Endometrial microvascular endothelial cells (primary cell): Measurements from ENCODE around the gene CHPT1. TPM values are rescaled to one million over a fixed set of nuclear protein-coding genes. Genes with fewer than 3 reads are reported as not detected.

Experiments used
- in situ Hi-C: cut with HindIII; loops from 2 replicates; pipeline ENCODE4 v1.10.0; 2017; ENCODE audit warnings: low sequenced_read_pairs, low pct_unique_long_range_greater_than_20kb; ENCODE audit errors: inconsistent ontology term
- total RNA-seq: library from RNA; depleted of rRNA; stranded (reverse); fragments of >200 nt; gene quantifications from one replicate; pipeline ENCODE4 v1.2.3, GENCODE V29; 2015; ENCODE audit errors: inconsistent ontology term

The CHPT1 gene
- total RNA-seq, 1 donor from 2014 or later: 32.0 TPM

DNA sequence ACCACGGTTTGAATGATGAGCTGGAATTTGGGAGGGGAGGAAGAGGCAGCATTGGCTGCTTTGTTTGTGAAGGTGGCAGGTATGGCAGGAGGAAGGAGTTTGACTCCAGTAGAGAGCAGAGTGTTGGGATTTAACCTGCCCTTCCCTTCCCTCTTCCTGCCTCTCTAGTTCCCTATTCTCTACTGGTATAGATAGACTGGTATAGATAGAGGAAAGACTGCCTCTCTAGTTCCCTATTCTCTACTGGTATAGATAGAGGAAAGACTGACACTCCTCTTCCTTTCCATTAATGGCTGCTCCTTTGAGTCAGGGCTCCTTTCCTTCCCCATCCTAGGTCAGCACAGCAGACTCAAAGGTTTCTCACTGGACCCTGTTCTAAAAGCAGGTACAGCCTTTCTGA, 50.3 kb downstream of the CHPT1 start:
- in situ Hi-C loops: no loop called here

DNA sequence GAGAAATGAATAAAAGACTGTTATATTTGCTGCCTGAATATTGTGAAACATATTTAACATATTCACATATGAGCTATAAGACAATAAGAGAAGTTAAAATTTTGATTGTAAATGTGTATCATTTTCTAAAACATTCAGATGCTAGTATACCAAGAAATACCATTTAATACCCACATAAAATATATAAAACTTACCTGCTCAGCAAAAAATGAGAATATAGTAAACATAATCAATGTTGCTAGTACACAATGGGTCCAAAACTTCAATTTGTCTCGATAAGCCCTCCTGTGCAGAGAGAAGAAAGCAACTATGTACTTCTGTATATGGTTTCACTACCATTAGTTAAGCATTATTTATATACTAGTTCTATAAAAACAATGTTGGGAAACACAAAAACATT, 51.5 kb downstream of the CHPT1 start:
- in situ Hi-C loops: no loop called here

DNA sequence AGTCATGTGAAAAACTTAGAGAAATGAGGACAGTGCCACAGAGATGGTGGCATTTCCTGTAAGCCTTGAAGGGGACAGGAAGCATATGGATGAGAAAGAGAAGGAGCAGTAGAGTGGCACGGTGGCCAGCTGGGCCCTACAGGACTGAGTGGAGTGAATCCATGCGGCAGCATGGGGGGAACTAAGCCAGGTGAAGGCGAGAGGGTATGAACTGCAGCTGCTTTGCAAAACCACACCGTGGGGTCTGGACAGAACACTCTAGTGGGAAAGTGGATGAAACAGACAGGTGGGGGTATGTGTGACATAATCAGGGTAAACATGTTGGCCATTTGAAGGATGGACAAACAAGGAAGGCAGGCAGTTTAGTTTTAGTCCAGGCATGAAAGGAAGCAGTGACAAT, 52.2 kb downstream of the CHPT1 start:
- in situ Hi-C loops: no loop called here

DNA sequence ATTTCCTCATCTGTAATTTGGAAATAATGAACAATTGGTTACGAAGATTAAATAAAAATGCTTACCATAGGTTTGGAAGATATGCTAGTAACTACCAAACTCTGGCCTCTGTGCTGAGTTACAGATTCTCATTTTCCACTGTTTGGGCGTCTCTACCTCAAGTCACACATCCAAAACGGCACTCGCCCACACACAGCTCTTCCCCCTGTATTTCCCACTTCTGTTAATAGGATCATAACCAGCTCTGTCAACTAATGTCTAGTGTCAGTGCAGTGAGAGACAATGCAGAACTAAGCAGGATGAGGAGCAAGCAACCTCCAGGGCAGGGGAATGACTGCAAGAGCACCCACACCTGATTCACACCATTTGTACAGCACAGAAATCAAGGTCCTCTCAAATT, 52.7 kb downstream of the CHPT1 start:
- in situ Hi-C loops: no loop called here

DNA sequence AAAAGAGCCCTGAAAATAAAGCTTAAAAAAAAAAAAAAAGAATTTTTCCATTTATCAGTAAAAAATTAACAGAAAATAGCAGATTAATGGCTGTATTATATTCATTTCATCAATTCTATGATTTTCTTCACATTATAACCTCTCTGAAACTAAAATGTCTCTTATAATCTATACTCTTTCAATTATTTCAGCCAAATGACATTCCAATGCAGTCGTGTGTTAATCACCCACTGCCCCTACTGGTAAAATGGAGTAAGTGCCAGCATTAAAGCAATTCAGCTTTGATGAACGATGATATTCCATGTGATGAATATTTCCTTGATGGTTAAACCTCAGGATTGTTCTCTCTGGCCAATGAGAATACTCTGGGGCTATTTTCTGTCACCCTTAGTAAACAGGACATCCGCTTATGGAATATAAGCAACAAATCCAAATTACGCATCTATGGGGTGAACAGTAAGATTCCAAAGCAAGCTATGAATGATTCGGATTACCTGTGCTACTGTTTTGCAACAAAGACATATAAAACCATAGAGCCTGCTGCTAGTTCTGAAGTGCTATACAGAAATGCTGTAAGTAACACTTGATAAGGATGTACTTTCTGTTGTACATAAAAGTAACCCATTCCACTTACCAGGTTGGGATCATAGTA, 62.1 kb downstream of the CHPT1 start:
- in situ Hi-C loops: no loop called here

DNA sequence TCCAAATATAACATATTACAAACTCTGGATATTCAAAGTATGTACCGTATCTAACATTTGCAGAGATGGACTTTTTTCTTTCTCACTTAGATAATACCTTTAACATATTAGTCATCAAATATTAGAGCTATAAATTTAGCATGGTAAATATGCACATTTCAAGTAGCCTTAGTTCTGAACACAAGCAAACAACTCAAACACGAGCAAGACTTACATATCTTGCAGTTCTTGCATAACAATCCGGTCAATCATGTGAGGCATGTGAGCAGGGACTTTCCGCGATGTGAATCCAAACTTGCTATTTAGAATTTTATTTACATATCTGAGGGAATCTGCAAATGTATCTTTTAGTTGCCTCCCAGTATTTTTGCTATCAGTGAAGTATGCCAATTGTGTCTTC, 63.9 kb downstream of the CHPT1 start:
- in situ Hi-C loops: no loop called here

DNA sequence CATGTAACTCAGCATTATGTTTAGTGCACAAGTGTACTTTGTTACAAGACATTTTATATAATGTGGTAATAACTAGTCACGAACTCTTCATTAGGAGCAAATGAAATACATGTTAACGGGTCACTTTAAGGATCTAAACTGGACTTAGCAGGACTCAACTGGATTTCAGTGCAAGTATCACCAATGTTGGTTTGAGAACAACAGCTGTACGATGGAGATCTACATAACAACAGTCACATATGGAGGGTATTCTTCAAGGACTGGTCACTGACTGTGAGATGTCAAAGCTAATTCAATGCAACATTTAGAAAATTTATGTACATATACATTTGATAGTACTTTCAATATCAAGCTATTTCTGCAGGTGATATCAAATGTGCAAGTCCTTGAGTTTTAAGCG, 64.3 kb downstream of the CHPT1 start:
- in situ Hi-C loops: no loop called here

DNA sequence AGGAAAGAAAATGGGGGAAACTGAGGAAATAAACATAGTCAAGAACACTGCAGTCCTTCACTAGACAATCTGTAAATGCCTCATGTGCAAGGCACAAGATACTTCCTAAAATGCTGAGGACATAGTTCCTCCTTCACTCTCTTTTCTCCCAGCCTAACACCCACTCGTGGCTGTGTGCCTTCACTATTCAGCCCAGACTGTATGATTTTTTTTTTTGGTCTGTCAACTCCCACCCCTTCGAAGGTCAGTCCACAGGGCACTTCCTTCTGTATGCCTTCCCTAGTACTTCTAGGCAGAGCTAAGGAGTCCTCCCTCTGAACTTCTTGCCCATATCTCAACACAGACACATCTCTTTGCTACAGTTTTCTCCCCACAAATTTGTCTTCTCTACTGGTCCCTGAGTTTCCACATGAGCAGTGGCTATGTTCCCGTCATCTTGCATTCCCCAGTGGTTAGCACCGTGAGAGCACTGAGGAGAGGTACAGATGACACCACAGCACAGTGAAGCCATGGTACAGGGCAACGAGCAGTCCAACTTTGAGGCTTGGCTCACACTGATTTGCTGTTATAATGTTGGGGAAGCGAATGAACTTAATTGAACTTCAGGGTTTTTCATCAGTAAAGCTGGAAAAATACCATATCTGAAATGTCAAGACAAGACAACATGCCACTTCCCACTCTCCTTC, 65.9 kb downstream of the CHPT1 start:
- in situ Hi-C loops: no loop called here

DNA sequence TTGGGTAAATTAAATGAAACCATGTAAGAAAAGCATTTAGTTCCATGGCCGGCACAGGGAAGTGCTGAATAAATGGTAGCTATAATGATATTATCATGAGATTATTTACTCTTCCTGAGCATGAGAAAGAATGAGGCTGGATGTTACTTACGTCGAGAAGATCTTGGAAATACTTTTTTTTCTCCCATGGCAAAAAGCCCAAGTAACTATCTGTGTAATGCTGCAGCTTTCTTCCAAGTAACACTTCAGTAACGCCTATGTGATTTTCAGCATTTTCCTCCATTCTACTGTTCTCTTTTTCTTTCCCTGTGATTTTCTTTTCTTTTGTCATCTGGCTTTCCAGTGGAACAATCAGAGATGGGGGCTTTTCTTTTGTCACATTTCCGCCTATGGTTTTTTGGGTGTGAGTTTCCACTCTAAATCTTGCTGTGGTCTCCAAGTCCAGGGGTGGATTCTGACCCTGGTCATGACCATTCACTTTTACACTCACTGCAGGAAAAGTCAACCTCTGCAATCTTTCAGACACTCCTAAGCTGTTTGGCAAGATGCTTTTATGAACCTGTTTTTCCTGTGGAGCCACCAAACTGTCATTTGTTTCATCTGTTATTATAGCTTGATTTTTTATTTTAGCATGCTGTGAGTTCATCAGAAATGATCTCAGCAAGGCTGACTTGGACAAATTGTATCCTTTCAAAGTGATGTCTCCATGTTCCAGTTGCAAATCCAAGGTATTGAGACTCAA, 66.8 kb downstream of the CHPT1 start:
- in situ Hi-C loops: no loop called here

DNA sequence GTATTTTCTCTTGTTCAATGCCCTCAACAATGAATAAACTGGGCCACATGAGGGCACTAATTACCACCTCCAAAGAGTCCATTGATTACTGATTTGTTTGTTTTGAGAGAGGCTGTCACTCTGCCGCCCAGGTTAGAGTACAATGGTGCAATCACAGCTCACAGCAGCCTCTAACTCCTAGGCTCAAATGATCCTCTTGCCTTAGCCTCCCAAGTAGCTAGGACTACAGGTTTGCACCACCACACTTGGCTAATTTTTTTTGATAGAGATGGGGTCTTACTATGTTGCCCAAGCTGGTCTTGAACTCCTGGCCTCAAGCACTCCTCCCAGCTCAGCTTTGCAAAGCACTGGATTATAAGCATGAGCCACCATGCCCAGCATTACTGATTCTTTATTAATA, 70.1 kb downstream of the CHPT1 start:
- in situ Hi-C loops: no loop called here

DNA sequence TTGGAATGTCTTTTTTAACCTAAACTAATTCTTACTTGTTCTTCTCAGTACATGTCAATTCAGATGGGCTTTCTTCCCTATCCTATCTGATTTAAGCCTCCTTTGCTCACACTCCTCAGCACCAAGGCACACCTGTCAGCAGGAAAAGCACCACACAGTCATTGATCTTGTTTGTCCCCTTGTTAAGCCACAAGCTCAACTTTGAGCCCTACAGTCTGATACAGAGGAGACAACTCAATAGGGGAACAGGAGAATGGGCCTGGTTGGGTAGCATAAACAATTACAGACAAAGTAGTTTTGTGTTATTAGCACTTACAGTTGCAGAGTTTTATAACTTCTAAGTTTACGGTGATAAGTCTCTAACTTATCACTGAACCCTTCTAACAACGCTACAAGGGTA, 71.3 kb downstream of the CHPT1 start:
- in situ Hi-C loops: no loop called here

DNA sequence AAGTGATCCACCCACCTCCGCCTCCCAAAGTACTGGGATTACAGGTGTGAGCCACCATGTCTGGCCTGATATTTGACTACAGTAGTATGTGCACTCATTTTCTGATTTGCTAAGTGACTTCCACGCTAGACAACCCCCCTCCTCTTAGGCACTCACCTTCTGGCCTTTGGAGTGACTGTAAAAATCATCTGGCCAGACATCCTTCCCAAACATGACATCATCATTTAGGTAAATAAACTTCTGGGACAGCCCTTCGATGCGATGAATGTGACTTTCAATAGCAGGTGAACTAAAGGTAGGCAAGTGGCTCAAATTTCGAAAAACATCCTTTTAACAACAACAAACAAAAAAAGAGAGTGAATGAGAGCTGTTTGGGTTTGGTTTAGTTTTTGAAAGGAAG, 72.4 kb downstream of the CHPT1 start:
- in situ Hi-C loops: no loop called here

DNA sequence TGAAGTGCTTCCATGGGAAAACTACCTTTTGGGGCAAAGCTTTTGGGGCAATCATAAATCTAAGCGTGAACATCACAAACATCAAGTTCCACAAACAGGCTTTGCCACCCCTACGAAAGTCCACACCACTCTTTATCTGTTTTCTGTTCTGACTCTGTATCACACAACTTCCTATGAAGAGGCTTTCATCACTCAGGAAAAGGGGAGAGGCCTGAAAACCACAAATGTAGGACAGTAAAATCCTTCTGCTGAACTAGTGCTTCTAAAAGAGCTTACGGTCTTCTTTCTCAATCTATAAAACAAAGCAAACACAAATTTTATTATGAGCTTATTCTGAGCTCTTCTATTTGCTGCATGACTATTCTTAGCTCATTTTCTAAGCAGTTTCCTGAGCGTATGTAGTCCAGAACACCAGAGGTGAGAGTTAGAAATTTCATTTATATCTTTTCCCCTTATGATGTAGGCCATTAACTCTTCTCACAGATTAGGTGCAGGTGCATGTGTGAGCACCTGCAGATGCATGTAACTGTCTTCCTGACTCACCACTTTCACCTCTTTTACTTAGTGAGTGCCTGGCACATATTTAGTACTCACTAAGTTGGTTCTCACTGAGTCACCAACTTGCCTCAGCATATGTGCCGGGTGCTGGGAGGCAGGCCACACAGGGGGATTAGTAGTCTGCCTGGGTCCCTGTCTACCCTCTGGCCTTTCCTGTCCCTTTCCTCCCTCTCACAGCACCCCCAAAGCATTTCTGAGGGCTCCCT, 74.8 kb downstream of the CHPT1 start:
- in situ Hi-C loops: no loop called here

DNA sequence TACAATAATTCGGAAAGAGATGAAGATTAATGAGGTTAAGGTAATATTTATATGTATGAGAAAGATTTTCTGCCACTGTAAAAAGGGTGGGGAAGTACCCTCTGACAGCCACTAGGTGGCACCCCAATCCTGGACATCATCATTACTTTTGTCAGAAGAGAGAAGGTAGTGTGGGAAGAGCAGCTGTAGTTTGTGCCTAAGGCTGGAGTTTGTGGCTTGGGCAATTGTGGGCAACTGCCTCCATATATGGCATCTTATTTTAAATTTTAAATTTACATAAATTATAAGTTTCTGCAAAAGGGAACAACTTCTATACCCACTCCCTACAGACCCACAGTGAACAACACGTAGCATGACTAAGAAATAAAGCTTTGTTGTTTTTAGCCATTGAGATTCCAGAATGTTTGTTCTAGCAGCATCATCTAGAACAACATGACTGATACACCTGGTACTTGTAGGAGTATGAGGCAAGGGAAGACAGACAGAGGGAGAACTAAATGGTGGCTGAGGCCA, 76.3 kb downstream of the CHPT1 start:
- in situ Hi-C loops: no loop called here

DNA sequence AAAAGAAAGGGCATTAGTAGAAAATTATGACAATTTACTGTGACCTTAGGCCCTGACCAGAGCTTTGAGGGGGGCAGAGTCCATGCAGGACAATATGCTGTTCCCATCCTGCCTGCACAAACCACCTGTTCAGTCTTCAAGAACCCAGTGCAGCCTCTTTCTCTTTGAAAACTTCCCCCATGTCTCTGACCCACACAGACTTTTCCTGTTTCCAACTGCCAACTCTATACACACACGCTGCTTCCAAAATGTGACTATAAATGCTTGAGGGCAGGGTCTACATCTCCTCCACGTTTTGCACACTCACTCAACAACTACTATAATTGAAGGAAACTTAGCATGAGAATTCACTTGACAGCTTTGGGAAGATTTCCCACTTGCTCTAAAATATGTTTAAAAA, 78.4 kb downstream of the CHPT1 start:
- in situ Hi-C loops: no loop called here

DNA sequence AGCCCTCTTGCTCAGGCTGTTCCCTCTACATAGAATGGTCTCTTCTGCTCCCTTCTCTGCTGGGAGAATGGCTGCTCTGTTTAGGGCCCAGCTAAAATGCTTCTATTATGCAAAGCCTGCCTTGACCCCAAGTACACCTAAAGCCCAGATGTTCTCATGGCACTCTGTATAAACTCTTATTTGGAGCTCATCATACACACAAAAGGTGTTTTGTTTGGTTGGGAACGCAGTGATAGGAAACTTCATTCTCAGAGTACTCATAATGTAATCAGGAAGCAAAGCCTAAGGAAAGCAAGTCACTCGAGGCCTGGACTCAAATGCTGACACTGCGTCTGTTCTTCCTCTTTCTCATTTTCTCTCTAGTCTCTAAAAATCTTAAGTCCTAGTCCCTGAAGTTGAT, 80.0 kb downstream of the CHPT1 start:
- in situ Hi-C loops: no loop called here

DNA sequence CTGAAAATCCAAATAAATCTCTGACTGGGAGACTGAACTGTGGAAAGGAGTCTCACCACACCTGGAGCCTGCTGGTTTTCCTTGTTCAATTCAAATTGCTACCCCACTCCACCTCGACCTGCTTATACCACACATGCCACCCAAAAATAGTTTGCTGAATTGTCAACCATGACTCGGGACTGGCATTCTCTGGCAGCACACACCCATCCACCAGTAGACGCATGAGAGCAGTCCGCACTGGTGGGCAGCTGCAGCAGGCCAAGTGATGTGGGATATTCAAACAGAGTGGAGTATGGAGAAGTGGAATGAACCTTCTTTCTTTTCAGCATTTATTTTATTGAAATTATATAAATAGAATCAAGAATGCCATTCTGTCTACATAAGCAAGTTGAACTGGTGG, 80.5 kb downstream of the CHPT1 start:
- in situ Hi-C loops: no loop called here
